Lower leg skin (tissue), 4 donors: ENCODE data around the gene NEO1. TPM values are rescaled to one million over a fixed set of nuclear protein-coding genes. Genes with fewer than 3 reads are reported as not detected.

Source experiments
- DNase-seq, 2 donors: peaks; one replicate each; pipeline ENCODE4 v3.0.0-alpha.2; 2019; ENCODE audit warnings: low spot score in 2 of 2
- H3K4me3 ChIP-seq: fragments of 200-600 bp; sonication (generic); 2 replicates; pipeline ENCODE4 v1.5.1; 2017; ENCODE audit warnings: mild to moderate bottlenecking, low read depth; ENCODE audit not compliant: poor library complexity, severe bottlenecking
- CTCF ChIP-seq, 3 donors: fragments of 450-650 bp; IDR thresholded peaks; one replicate each; pipeline ENCODE4 v1.5.1; 2016; ENCODE audit warnings: antibody characterized with exemption in 3 of 3, mild to moderate bottlenecking in 3 of 3, moderate library complexity in 2 of 3
- POLR2A ChIP-seq, 2 donors: fragments of 450-650 bp; IDR thresholded peaks; one replicate each; pipeline ENCODE4 v1.6.1; 2016 to 2017; ENCODE audit warnings: antibody characterized with exemption in 2 of 2, mild to moderate bottlenecking in 1 of 2, moderate library complexity in 1 of 2
- WGBS, 2 donors: methylation state at CpG; one replicate each; pipeline ENCODE4 v1.1.5; 2018; 5-methylcytosine and 5-hydroxymethylcytosine counted together
- intact Hi-C: fragments of 100-400 bp; cut with DNase I; formaldehyde crosslinking; loops from one replicate; pipeline ENCODE4 v1.15.0; 2023; ENCODE audit warnings: low total_unique reads
- total RNA-seq, 4 donors: library from RNA; depleted of rRNA; stranded (reverse); fragments of >200 nt; gene quantifications; one replicate each; pipeline ENCODE4 v1.1.0, GENCODE V29; 2016

The NEO1 gene
- total RNA-seq, 4 donors from 2014 or later, result 60.0 to 102 (median 80.9) TPM

- TF ChIP-seq POLR2A (IDR thresholded peaks at IDR 0.05) (no peak), CTCF (IDR thresholded peaks at IDR 0.05) (no peak)
- intact Hi-C loops, result loop anchor here (10.0 kb wide), 1 partner anchor 1234 kb away; no protein-coding TSS in a partner anchor
- no peak overlapping the region for H3K4me3 ChIP-seq
- WGBS, 2 donors, result 67 to 76% methylated on average over 11 to 13 of the region's 15 CpGs
- DNase-seq, result no peak
These were observed 278.2 kb downstream of the NEO1 start for GRCh38 chr15:73330206-73331051.

GRCh38 chr15:73331501-73331900 is 279.2 kb downstream of the NEO1 start:
- DNase-seq, result no peak
- TF ChIP-seq CTCF (IDR thresholded peaks at IDR 0.05), result no peak
- 94 to 98% methylated on average over 5 of the region's 5 CpGs for WGBS, 2 donors
- intact Hi-C loops, result loop anchor here (10.0 kb wide), 1 partner anchor 1233 kb away; no protein-coding TSS in a partner anchor
- H3K4me3 ChIP-seq, result no peak overlapping the region

- TF ChIP-seq CTCF (IDR thresholded peaks at IDR 0.05) (no peak), POLR2A (IDR thresholded peaks at IDR 0.05) (no peak)
- WGBS, 2 donors, result 87 to 91% methylated on average over 15 to 19 of the region's 19 CpGs
- intact Hi-C loops, result loop anchor here (10.0 kb wide), 1 partner anchor 1233 kb away; no protein-coding TSS in a partner anchor
- no peak overlapping the region for H3K4me3 ChIP-seq
- DNase-seq, result no peak
These were observed 280.0 kb downstream of the NEO1 start for GRCh38 chr15:73331991-73332925.

- H3K4me3 ChIP-seq, result no peak overlapping the region
- WGBS, 2 donors, result 91 to 93% methylated on average over 2 of the region's 2 CpGs
- intact Hi-C loops, result loop anchor here (10.0 kb wide), 1 partner anchor 1232 kb away; no protein-coding TSS in a partner anchor
- DNase-seq, result no peak
- TF ChIP-seq POLR2A (IDR thresholded peaks at IDR 0.05) (no peak), CTCF (IDR thresholded peaks at IDR 0.05) (no peak)
These were observed 280.7 kb downstream of the NEO1 start for GRCh38 chr15:73333001-73333400.

GRCh38 chr15:73334086-73334485 is 281.8 kb downstream of the NEO1 start:
- H3K4me3 ChIP-seq, result no peak overlapping the region
- TF ChIP-seq POLR2A (IDR thresholded peaks at IDR 0.05) (no peak), CTCF (IDR thresholded peaks at IDR 0.05) (no peak)
- 77 to 86% methylated on average over 4 to 6 of the region's 6 CpGs for WGBS, 2 donors
- no peak for DNase-seq
- intact Hi-C loops, result loop anchor here (10.0 kb wide), 1 partner anchor 1231 kb away; no protein-coding TSS in a partner anchor
